Left renal pelvis (tissue), 4 donors: Measurements from ENCODE around the gene CAPZB. TPM values are rescaled to one million over a fixed set of nuclear protein-coding genes. Genes with fewer than 3 reads are reported as not detected.

ENCODE experiments used
- DNase-seq, 4 donors: peaks; one replicate each; pipeline ENCODE4 v3.0.0-alpha.2; 2013; ENCODE audit warnings: low read depth in 4 of 4, low spot score in 3 of 4
- polyA plus RNA-seq, 4 donors: library from polyadenylated mRNA; unstranded; fragments of 120-200 nt; gene quantifications; one replicate each; pipeline ENCODE4 v1.2.1, GENCODE V29; 2013; ENCODE audit not compliant: insufficient read length in 4 of 4

The CAPZB gene
- polyA plus RNA-seq, 4 donors = 234 to 249 (median 240) TPM

GRCh38 chr1:19472174-19472573 is 13.2 kb downstream of the CAPZB start:
- no peak for DNase-seq

GRCh38 chr1:19469004-19469403 is 16.3 kb downstream of the CAPZB start:
- no peak for DNase-seq

- DNase-seq = no peak
These were observed 16.9 kb downstream of the CAPZB start for GRCh38 chr1:19468397-19468956.

- no peak for DNase-seq
These were observed 17.8 kb downstream of the CAPZB start for GRCh38 chr1:19467199-19468187.

GRCh38 chr1:19466112-19466561 is 19.2 kb downstream of the CAPZB start:
- no peak for DNase-seq

GRCh38 chr1:19465650-19466049 is 19.7 kb downstream of the CAPZB start:
- no peak for DNase-seq

GRCh38 chr1:19465123-19465522 is 20.2 kb downstream of the CAPZB start:
- no peak for DNase-seq

- DNase-seq = no peak
These were observed 20.6 kb downstream of the CAPZB start for GRCh38 chr1:19464696-19465095.

GRCh38 chr1:19463504-19463803 is 21.9 kb downstream of the CAPZB start:
- DNase-seq = no peak

- no peak for DNase-seq
These were observed 22.4 kb downstream of the CAPZB start for GRCh38 chr1:19462781-19463503.

GRCh38 chr1:19461220-19461554 is 24.2 kb downstream of the CAPZB start:
- no peak for DNase-seq

- no peak for DNase-seq
These were observed 24.7 kb downstream of the CAPZB start for GRCh38 chr1:19460535-19461219.

GRCh38 chr1:19458815-19459417 is 26.4 kb downstream of the CAPZB start:
- DNase-seq = no peak

- no peak for DNase-seq
These were observed 27.7 kb downstream of the CAPZB start for GRCh38 chr1:19457607-19458006.

- DNase-seq = no peak
These were observed 28.3 kb downstream of the CAPZB start for GRCh38 chr1:19456968-19457441.

- DNase-seq = no peak
These were observed 30.0 kb downstream of the CAPZB start for GRCh38 chr1:19455353-19455752.

- no peak for DNase-seq
These were observed 30.8 kb downstream of the CAPZB start for GRCh38 chr1:19454265-19455146.

GRCh38 chr1:19453741-19454201 is 31.6 kb downstream of the CAPZB start:
- no peak for DNase-seq

GRCh38 chr1:19452221-19452663 is 33.1 kb downstream of the CAPZB start:
- DNase-seq = no peak
